ENCODE results near the gene BAG5. TPM values are rescaled to one million over a fixed set of nuclear protein-coding genes. Genes with fewer than 3 reads are reported as not detected.

The BAG5 gene
- total and polyA plus RNA-seq, 2 of the 4 experiments (the other 2 are of a cell fraction) = 6.7 to 22.2 TPM

DNA sequence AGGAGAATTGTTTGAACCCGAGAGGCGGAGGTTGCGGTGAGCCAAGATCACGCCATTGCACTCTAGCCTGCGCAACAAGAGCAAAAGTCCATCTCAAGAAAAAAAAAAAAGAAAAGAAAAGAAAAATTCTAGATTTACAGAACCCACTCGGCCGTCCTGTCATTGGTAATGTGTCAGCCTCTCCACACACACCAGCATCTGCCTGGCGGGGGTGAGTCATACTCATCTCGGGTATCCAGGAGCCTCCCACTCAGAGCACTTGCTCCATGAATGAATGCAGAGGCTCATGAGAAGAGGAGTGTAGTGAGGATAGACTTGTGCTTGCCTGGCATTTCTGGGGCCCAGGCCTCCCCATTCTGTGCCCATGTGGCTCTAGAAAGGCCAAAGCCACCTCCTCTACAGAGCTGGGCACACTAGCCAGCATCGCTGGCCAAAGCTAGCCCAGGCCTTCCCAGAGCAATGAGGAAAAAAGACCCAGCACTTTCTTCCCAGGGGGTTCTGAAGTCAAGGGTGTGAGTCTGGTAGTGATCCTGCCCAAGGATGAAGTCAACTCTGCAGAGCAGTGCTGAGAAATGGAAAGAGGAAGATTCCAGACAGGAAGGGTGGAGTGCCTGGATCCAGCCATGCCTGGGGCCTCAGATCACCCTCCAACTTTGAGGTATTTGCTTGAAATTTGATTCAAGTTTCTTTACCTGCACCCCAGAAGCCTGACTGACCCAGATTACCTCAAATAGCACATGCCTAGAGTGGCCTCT, 35.3 kb upstream of the BAG5 start (continued):
- no peak for TF ChIP-seq NFE2L2 (IDR thresholded peaks at IDR 0.05; ENCODE audit: low read depth, low read length)

DNA sequence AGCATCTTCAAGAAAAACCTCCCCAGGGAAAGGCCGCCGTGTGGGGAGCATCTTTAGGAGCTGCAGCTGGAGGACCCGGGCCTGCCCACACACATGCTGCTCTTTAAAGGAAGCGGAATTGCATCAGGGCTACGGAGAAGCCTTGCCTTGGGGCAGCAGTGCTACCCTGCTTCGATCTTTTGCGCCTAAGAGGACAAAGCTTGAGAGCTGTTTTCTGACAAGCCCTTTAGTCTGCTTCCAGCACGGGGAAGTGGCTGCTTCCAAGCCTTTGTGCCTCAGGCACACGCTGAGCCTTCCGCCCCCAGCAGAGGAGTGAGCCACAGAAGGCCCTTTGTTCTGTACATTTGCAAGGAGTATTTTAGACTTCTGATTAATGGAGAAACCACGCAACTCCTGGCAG, 31.8 kb upstream of the BAG5 start:
- peak; percentile 10; the same call in 1 of the 2 replicates for ATAC-seq (ENCODE audit: low read depth)
- peaks cover 14% of the 10 kb centered on the region for H3K4me1 ChIP-seq (ENCODE audit: control insufficient read depth, insufficient read depth, low read length)
- no TSS peak for BruUV-seq (replicated peaks)
- ChIA-PET CTCF (interaction anchor here (0.6 to 1.2 kb wide), 2 partner anchors 30 to 45 kb away, joined by 4 to 5 read pairs; no protein-coding TSS in a partner anchor), POLR2A (ENCODE audit: unreplicated experiment) (no interaction called here)
- H2BK5ac ChIP-seq (ENCODE audit: low read depth, low read length, poor library complexity, severe bottlenecking) = peak overlapping the region; percentile 20
- peaks cover 6% of the 10 kb centered on the region for H3K36me3 ChIP-seq (ENCODE audit: control insufficient read depth, insufficient read depth, low read length)
- H3K9me3 ChIP-seq (ENCODE audit: control insufficient read depth, insufficient read depth, low read length) = no peaks in the 10 kb centered on the region
- peak overlapping the region; percentile 87 for H2AK9ac ChIP-seq (replicated peaks; ENCODE audit: low read depth, low read length, poor library complexity)
- H3K27me3 ChIP-seq (ENCODE audit: control insufficient read depth, insufficient read depth, low read length) = no peaks in the 10 kb centered on the region
- H3K79me1 ChIP-seq (ENCODE audit: low read depth in 1 of 2, low read length in 2 of 2) = peaks cover 0 to 22% of the 10 kb centered on the region in 2 experiments; a peak in 2 of 4 replicates
- H4K5ac ChIP-seq (ENCODE audit: low read depth, low read length) = no peak overlapping the region
- no peak overlapping the region; the same call in 1 of the 2 replicates for H3K14ac ChIP-seq (replicated peaks; ENCODE audit: low read depth, low read length)
- H4K8ac ChIP-seq (ENCODE audit: low read depth in 2 of 2, low read length in 2 of 2) = peak overlapping the region in 1 of 2 experiments; percentile 74; a peak in 2 of 4 replicates
- H3K27ac ChIP-seq (ENCODE audit: insufficient read depth, low read length) = 0 out of 2 replicates have a peak overlapping the region, but pooled peaks have one; percentile 2
- H3K18ac ChIP-seq (ENCODE audit: low read depth, low read length) = no peak overlapping the region
- intact Hi-C loops (cut with micrococcal nuclease) (loop anchor here (2.0 kb wide), 1 partner anchor 31 kb away; the partner anchor contains the start of genes BAG5 and COA8), in situ Hi-C loops (cut with MboI; ENCODE audit: low sequenced_read_pairs) (no loop called here), dilution Hi-C loops (cut with HindIII; ENCODE audit: low sequenced_read_pairs, unreplicated experiment) (no loop called here)
- H3K4me2 ChIP-seq (ENCODE audit: low read depth, low read length) = no peak overlapping the region
- H3K9ac ChIP-seq (ENCODE audit: low read depth, low read length) = 0 out of 2 replicates have a peak overlapping the region, but pooled peaks have one; percentile 1
- no peak overlapping the region; the same call in 1 of the 2 replicates for H3K23ac ChIP-seq (ENCODE audit: low read depth, low read length)
- WGBS, 2 experiments (ENCODE audit: extremely low coverage in 2 of 2, insufficient read length in 1 of 2) = 40% methylated on average over 2 of the region's 11 CpGs; no CpG with 5 or more reads in 1 of the 2 experiments
- H3K4ac ChIP-seq (ENCODE audit: low read depth, low read length) = peak overlapping the region; percentile 60
- peak overlapping the region; percentile 75 for H2AFZ ChIP-seq (replicated peaks; ENCODE audit: low read length, poor library complexity)
- DNase-seq = peak; percentile 74
- H2BK20ac ChIP-seq (ENCODE audit: low read depth, low read length) = no peak overlapping the region
- no peak overlapping the region for H2AK5ac ChIP-seq (ENCODE audit: low read depth, low read length)
- TF ChIP-seq RFX5 (IDR thresholded peaks at IDR 0.05; ENCODE audit: low read depth, low read length) (no peak), BHLHE40 (IDR thresholded peaks at IDR 0.05; ENCODE audit: low read depth, low read length) (peak; percentile 40; the same call in 1 of the 2 replicates)
- 0 out of 2 replicates have a peak overlapping the region, but pooled peaks have one; percentile 27 for H2BK120ac ChIP-seq (ENCODE audit: low read depth, low read length)
- no peak overlapping the region for H2BK15ac ChIP-seq (ENCODE audit: low read depth, low read length)
- peaks cover 8% of the 10 kb centered on the region for H4K20me1 ChIP-seq (ENCODE audit: insufficient read depth, low read length)
- H3K4me3 ChIP-seq (ENCODE audit: insufficient read depth, low read depth, low read length) = no peak overlapping the region
- no peak overlapping the region for H3K56ac ChIP-seq (ENCODE audit: extremely low read depth, insufficient read depth, low read length)
- H4K91ac ChIP-seq (ENCODE audit: insufficient read depth, low read depth, low read length) = peak overlapping the region; percentile 45
- peaks cover 9% of the 10 kb centered on the region for H3K9me1 ChIP-seq (ENCODE audit: insufficient read depth, low read length)
